PC-3 (cell line): ENCODE results near the gene SLC47A2.
A peak's percentile ranks its signal among the peaks of the same experiment; 100 is the strongest.

ENCODE experiments used
- CTCF ChIP-seq: fragments of 300-600 bp; sonication (generic); conservative IDR thresholded peaks from 2 replicates; pipeline ENCODE4 v1.5.1; 2017; ENCODE audit warnings: antibody characterized with exemption, low read depth, mild to moderate bottlenecking, low read length
- EZH2 ChIP-seq: fragments of 300-600 bp; sonication (generic); IDR thresholded peaks from one replicate; pipeline ENCODE4 v1.6.1; 2017; ENCODE audit warnings: antibody characterized with exemption, mild to moderate bottlenecking, low read length; ENCODE audit not compliant: unreplicated experiment
- EZH2phosphoT487 ChIP-seq: fragments of 300-600 bp; sonication (generic); IDR thresholded peaks from 2 replicates; pipeline ENCODE4 v1.6.1; 2018; ENCODE audit warnings: mild to moderate bottlenecking, antibody characterized with exemption, low read length, borderline replicate concordance

GRCh38 chr17:19648475-19649273 is 67.7 kb downstream of the SLC47A2 start, which contains the start of gene ALDH3A2:
- no peak for TF ChIP-seq EZH2
- TF ChIP-seq CTCF, result 0 out of 2 replicates have a peak, but pooled peaks have one; percentile 29
- TF ChIP-seq EZH2phosphoT487, result no peak
